Activated naive CD8-positive, alpha-beta T cell treated with anti-CD3 and anti-CD28 coated beads, Interleukin-2, amount 10 ng/mL, durations not matched to agents 7 days and 5 days (primary cell): ENCODE results near the gene AKAP8. TPM values are rescaled to one million over a fixed set of nuclear protein-coding genes. Genes with fewer than 3 reads are reported as not detected.
A peak's percentile ranks its signal among the peaks of the same experiment; 100 is the strongest.
"Not testable (repeated sequence)": the region's sequence is repeated elsewhere in the genome, so short reads cannot be mapped to it uniquely, and the experiment has no call there.

Experiments
- ATAC-seq: fragments of 150-1000 bp; cut with Tn5 transposase; one replicate; pipeline ENCODE4 v1.10.0; 2021; ENCODE audit warnings: low read depth, moderate library complexity
- POLR2A ChIA-PET: fragments of 350-600 bp; sonication (Branson Sonifier 250); formaldehyde crosslinking; loops from one replicate; lab custom pipeline; 2021; ENCODE audit warnings: antibody characterized with exemption; lab: Charles Lee
- DNase-seq: peaks from one replicate; pipeline ENCODE4 v3.0.0; 2021
- H3K27ac Mint-ChIP-seq: one replicate; pipeline ENCODE4 v1.8.0; 2022; ENCODE audit warnings: mild to moderate bottlenecking, mixed read lengths
- H3K27me3 Mint-ChIP-seq: one replicate; pipeline ENCODE4 v1.8.0; 2022; ENCODE audit warnings: mild to moderate bottlenecking, moderate library complexity, mixed read lengths
- H3K36me3 Mint-ChIP-seq: one replicate; pipeline ENCODE4 v1.8.0; 2021; ENCODE audit warnings: mild to moderate bottlenecking, mixed read lengths
- H3K4me1 Mint-ChIP-seq: one replicate; pipeline ENCODE4 v1.8.0; 2021; ENCODE audit warnings: mixed read lengths
- H3K4me3 Mint-ChIP-seq: one replicate; pipeline ENCODE4 v1.8.0; 2022; ENCODE audit warnings: mild to moderate bottlenecking, moderate library complexity, mixed read lengths
- H3K9me3 Mint-ChIP-seq: one replicate; pipeline ENCODE4 v1.8.0; 2021; ENCODE audit warnings: mixed read lengths
- total RNA-seq, 2 experiments: library from RNA; stranded (reverse); gene quantifications; one replicate each; pipeline ENCODE4 v1.2.3, GENCODE V29; 2021

The AKAP8 gene
- total RNA-seq, 2 experiments from 2014 or later, result 57.4 to 59.1 TPM

- peaks cover 34% of the 10 kb centered on the region for H3K36me3 Mint-ChIP-seq
Observed at GRCh38 chr19:15419413-15420025, 39.9 kb upstream of the AKAP8 start.

GRCh38 chr19:15418579-15419412 is 39.2 kb upstream of the AKAP8 start, which contains the start of gene AKAP8L:
AKAP8L (minus strand) TSS chr19:15418988; CDS start chr19:15418923, 65 bp downstream.
- DNase-seq (peak; percentile 96), ATAC-seq (peak; percentile 94)
- peaks cover 31% of the 10 kb centered on the region for H3K36me3 Mint-ChIP-seq
- peak within 1 kb of the TSS; percentile 100 for H3K27ac Mint-ChIP-seq
- peaks cover 25% of the 10 kb centered on the region for H3K4me1 Mint-ChIP-seq
- POLR2A ChIA-PET, result interaction anchor here (0.7 to 4.8 kb wide), 30 partner anchors 9 to 318 kb away, joined by 3 to 88 read pairs (median 4); partner anchors contain the start of genes AKAP8, BRD4, PGLYRP2 and RASAL3
- no peaks in the 10 kb centered on the region for H3K27me3 Mint-ChIP-seq
- peak within 1 kb of the TSS; percentile 98 for H3K4me3 Mint-ChIP-seq
- H3K9me3 Mint-ChIP-seq, result peaks cover 2% of the 10 kb centered on the region

More at GRCh38 chr19:15419413-15420025, 39.9 kb upstream of the AKAP8 start:
- DNase-seq (no peak), ATAC-seq (no peak)
- Mint-ChIP-seq H3K27ac (peak overlapping the region; percentile 100), H3K27me3 (no peaks in the 10 kb centered on the region), H3K4me3 (peak overlapping the region; percentile 98), H3K9me3 (peaks cover 2% of the 10 kb centered on the region), H3K4me1 (peaks cover 25% of the 10 kb centered on the region)
- POLR2A ChIA-PET, result interaction anchor here (0.7 to 4.8 kb wide), 28 partner anchors 10 to 318 kb away, joined by 3 to 88 read pairs (median 6); partner anchors contain the start of genes AKAP8, BRD4, PGLYRP2 and RASAL3

- DNase-seq, result no peak
- H3K4me3 Mint-ChIP-seq, result peak overlapping the region; percentile 98
- ATAC-seq, result no peak
- H3K27me3 Mint-ChIP-seq, result no peaks in the 10 kb centered on the region
- peak overlapping the region; percentile 100 for H3K27ac Mint-ChIP-seq
- POLR2A ChIA-PET, result interaction anchor here (0.7 to 4.8 kb wide), 22 partner anchors 8 to 142 kb away, joined by 3 to 88 read pairs (median 10); partner anchors contain the start of genes AKAP8, BRD4, RASAL3 and WIZ
- peaks cover 30% of the 10 kb centered on the region for H3K4me1 Mint-ChIP-seq
- H3K9me3 Mint-ChIP-seq, result no peaks in the 10 kb centered on the region
- peaks cover 26% of the 10 kb centered on the region for H3K36me3 Mint-ChIP-seq
Observed at GRCh38 chr19:15418231-15418578, 38.6 kb upstream of the AKAP8 start.

GRCh38 chr19:15417699-15418098 is 38.1 kb upstream of the AKAP8 start:
- no peak for ATAC-seq
- peak overlapping the region; percentile 98 for H3K4me3 Mint-ChIP-seq
- H3K27me3 Mint-ChIP-seq, result no peaks in the 10 kb centered on the region
- no peaks in the 10 kb centered on the region for H3K9me3 Mint-ChIP-seq
- POLR2A ChIA-PET, result interaction anchor here (1.0 to 4.8 kb wide), 6 partner anchors 12 to 139 kb away, joined by 3 to 88 read pairs (median 30); partner anchors contain the start of gene AKAP8
- DNase-seq, result no peak
- peaks cover 23% of the 10 kb centered on the region for H3K36me3 Mint-ChIP-seq
- H3K27ac Mint-ChIP-seq, result peak overlapping the region; percentile 100
- peaks cover 30% of the 10 kb centered on the region for H3K4me1 Mint-ChIP-seq

- POLR2A ChIA-PET, result no interaction called here
- peaks cover 25% of the 10 kb centered on the region for H3K4me1 Mint-ChIP-seq
- no peaks in the 10 kb centered on the region for H3K9me3 Mint-ChIP-seq
- no peaks in the 10 kb centered on the region for H3K27me3 Mint-ChIP-seq
- no peak overlapping the region for H3K4me3 Mint-ChIP-seq
- ATAC-seq (no peak), DNase-seq (no peak)
- no peak overlapping the region for H3K27ac Mint-ChIP-seq
- peaks cover 17% of the 10 kb centered on the region for H3K36me3 Mint-ChIP-seq
Observed at GRCh38 chr19:15412832-15413231, 33.2 kb upstream of the AKAP8 start.

- H3K27ac Mint-ChIP-seq, DNase-seq, ATAC-seq, H3K27me3 Mint-ChIP-seq, H3K9me3 Mint-ChIP-seq, H3K4me3 Mint-ChIP-seq: not testable (repeated sequence)
- Mint-ChIP-seq H3K36me3 (peaks cover 13% of the 10 kb centered on the region), H3K4me1 (peaks cover 14% of the 10 kb centered on the region)
- POLR2A ChIA-PET, result interaction anchor here (0.9 kb wide), 1 partner anchor 113 kb away, joined by 4 read pairs; no protein-coding TSS in a partner anchor
Observed at GRCh38 chr19:15411351-15411750, 31.8 kb upstream of the AKAP8 start.

GRCh38 chr19:15404780-15405211 is 25.2 kb upstream of the AKAP8 start:
- peak overlapping the region; percentile 52 for H3K27ac Mint-ChIP-seq
- H3K4me1 Mint-ChIP-seq, result peaks cover 14% of the 10 kb centered on the region
- no peak for DNase-seq
- H3K9me3 Mint-ChIP-seq, result no peaks in the 10 kb centered on the region
- no peaks in the 10 kb centered on the region for H3K27me3 Mint-ChIP-seq
- ATAC-seq, result no peak
- H3K36me3 Mint-ChIP-seq, result peaks cover 4% of the 10 kb centered on the region
- H3K4me3 Mint-ChIP-seq, result no peak overlapping the region
- POLR2A ChIA-PET, result interaction anchor here (0.6 kb wide), 1 partner anchor 106 kb away, joined by 3 read pairs; no protein-coding TSS in a partner anchor

GRCh38 chr19:15404097-15404779 is 24.7 kb upstream of the AKAP8 start:
- Mint-ChIP-seq H3K36me3 (peaks cover 4% of the 10 kb centered on the region), H3K27ac (peak overlapping the region; percentile 52), H3K4me3 (no peak overlapping the region), H3K27me3 (no peaks in the 10 kb centered on the region), H3K9me3 (no peaks in the 10 kb centered on the region), H3K4me1 (peaks cover 13% of the 10 kb centered on the region)
- DNase-seq (no peak), ATAC-seq (no peak)
- POLR2A ChIA-PET, result interaction anchor here (3.2 kb wide), 1 partner anchor 15 kb away, joined by 9 read pairs; the partner anchor contains the start of gene AKAP8L

GRCh38 chr19:15403151-15403531 is 23.6 kb upstream of the AKAP8 start:
- H3K4me1 Mint-ChIP-seq, result peaks cover 10% of the 10 kb centered on the region
- H3K4me3 Mint-ChIP-seq, result no peak overlapping the region
- H3K27me3 Mint-ChIP-seq, result no peaks in the 10 kb centered on the region
- no peak overlapping the region for H3K27ac Mint-ChIP-seq
- ATAC-seq, result no peak
- peaks cover 4% of the 10 kb centered on the region for H3K36me3 Mint-ChIP-seq
- no peaks in the 10 kb centered on the region for H3K9me3 Mint-ChIP-seq
- no peak for DNase-seq
- POLR2A ChIA-PET, result interaction anchor here (3.2 kb wide), 1 partner anchor 16 kb away, joined by 9 read pairs; the partner anchor contains the start of gene AKAP8L

GRCh38 chr19:15402411-15403150 is 23.0 kb upstream of the AKAP8 start:
- POLR2A ChIA-PET, result interaction anchor here (3.2 kb wide), 1 partner anchor 17 kb away, joined by 9 read pairs; the partner anchor contains the start of gene AKAP8L
- peaks cover 2% of the 10 kb centered on the region for H3K36me3 Mint-ChIP-seq
- ATAC-seq (no peak), DNase-seq (no peak)
- no peak overlapping the region for H3K4me3 Mint-ChIP-seq
- peaks cover 9% of the 10 kb centered on the region for H3K4me1 Mint-ChIP-seq
- no peaks in the 10 kb centered on the region for H3K9me3 Mint-ChIP-seq
- H3K27me3 Mint-ChIP-seq, result no peaks in the 10 kb centered on the region
- H3K27ac Mint-ChIP-seq, result no peak overlapping the region

- Mint-ChIP-seq H3K27me3 (no peaks in the 10 kb centered on the region), H3K36me3 (peaks cover 11% of the 10 kb centered on the region), H3K4me1 (peaks cover 7% of the 10 kb centered on the region), H3K4me3 (no peak overlapping the region), H3K27ac (no peak overlapping the region), H3K9me3 (no peaks in the 10 kb centered on the region)
- DNase-seq (no peak), ATAC-seq (no peak)
- POLR2A ChIA-PET, result interaction anchor here (3.2 kb wide), 1 partner anchor 18 kb away, joined by 9 read pairs; the partner anchor contains the start of gene AKAP8L
Observed at GRCh38 chr19:15401397-15401710, 21.8 kb upstream of the AKAP8 start.
